ENCODE results near the gene CC2D2A. TPM values are rescaled to one million over a fixed set of nuclear protein-coding genes. Genes with fewer than 3 reads are reported as not detected.

Gene CC2D2A
- total RNA-seq, 6 donors from 2014 or later: 16.3 to 47.4 (median 25.1) TPM

DNA sequence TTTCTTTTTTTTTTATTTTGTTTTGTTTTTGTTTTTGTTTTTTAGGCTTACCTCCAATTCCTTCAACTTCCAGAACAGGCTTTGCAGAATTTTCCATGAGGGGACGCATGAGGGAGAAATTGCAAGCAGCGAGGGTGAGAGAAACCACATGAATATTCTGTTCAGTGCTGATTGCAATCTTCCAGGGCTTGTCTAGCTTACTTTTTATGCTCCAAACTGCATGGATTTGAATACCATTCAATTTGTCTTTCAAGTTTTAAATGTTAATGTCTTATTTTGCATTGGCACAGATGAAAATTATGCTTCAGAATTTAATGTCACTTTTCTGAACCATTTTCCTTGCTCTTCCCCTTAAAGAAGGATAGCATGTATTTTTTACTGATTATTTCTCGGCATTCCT is 32.7 kb downstream of the CC2D2A start:
- Histone ChIP-seq H3K36me3 (peaks cover 0 to 15% (median 0%) of the 10 kb centered on the region in 4 donors), H3K27ac (no peak overlapping the region), H3K4me3 (no peak overlapping the region), H3K4me1 (peaks cover 0 to 5% (median 0%) of the 10 kb centered on the region in 4 donors), H3K27me3 (no peaks in the 10 kb centered on the region), H3K9me3 (no peaks in the 10 kb centered on the region)
- 95 to 97% methylated on average over 3 of the region's 3 CpGs for WGBS, 2 donors
- DNase-seq (no peak), ATAC-seq (ENCODE audit: low FRiP score in 2 of 2) (no peak)
- TF ChIP-seq POLR2AphosphoS5 (IDR thresholded peaks at IDR 0.05) (no peak), EP300 (IDR thresholded peaks at IDR 0.05) (no peak), POLR2A (IDR thresholded peaks at IDR 0.05) (no peak)
- TF ChIP-seq, protein P1, sequence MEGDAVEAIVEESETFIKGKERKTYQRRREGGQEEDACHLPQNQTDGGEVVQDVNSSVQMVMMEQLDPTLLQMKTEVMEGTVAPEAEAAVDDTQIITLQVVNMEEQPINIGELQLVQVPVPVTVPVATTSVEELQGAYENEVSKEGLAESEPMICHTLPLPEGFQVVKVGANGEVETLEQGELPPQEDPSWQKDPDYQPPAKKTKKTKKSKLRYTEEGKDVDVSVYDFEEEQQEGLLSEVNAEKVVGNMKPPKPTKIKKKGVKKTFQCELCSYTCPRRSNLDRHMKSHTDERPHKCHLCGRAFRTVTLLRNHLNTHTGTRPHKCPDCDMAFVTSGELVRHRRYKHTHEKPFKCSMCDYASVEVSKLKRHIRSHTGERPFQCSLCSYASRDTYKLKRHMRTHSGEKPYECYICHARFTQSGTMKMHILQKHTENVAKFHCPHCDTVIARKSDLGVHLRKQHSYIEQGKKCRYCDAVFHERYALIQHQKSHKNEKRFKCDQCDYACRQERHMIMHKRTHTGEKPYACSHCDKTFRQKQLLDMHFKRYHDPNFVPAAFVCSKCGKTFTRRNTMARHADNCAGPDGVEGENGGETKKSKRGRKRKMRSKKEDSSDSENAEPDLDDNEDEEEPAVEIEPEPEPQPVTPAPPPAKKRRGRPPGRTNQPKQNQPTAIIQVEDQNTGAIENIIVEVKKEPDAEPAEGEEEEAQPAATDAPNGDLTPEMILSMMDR (IDR thresholded peaks at IDR 0.05): no peak

DNA sequence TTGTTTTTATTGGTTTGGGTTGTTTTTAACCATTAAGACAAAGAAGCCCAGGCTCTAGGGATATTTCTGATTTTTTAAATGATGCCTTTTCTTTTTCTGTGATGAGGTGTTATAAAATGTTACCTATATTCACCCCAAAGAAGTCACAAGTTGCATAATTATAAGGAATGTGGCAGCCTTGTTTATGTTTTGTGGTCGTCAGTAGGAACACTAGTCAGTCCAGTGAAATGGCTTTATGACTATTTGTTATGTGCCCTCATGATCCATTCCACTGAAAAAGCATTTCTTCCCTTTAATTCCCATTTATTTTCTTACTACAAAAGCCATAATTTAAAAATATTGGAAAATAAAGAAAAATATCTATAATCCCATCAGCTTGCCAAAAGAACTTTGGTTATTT is 34.4 kb downstream of the CC2D2A start:
- Histone ChIP-seq H3K36me3 (peaks cover 0 to 15% (median 0%) of the 10 kb centered on the region in 4 donors), H3K9me3 (no peaks in the 10 kb centered on the region), H3K27me3 (no peaks in the 10 kb centered on the region), H3K4me1 (peaks cover 0 to 5% (median 0%) of the 10 kb centered on the region in 4 donors), H3K27ac (no peak overlapping the region), H3K4me3 (no peak overlapping the region)
- TF ChIP-seq, protein P1 (IDR thresholded peaks at IDR 0.05): no peak
- TF ChIP-seq EP300 (IDR thresholded peaks at IDR 0.05) (no peak), POLR2AphosphoS5 (IDR thresholded peaks at IDR 0.05) (no peak), POLR2A (IDR thresholded peaks at IDR 0.05) (no peak)
- ATAC-seq (ENCODE audit: low FRiP score in 2 of 2) (no peak), DNase-seq (no peak)
- 84 to 87% methylated on average over 1 of the region's 1 CpG for WGBS, 2 donors

DNA sequence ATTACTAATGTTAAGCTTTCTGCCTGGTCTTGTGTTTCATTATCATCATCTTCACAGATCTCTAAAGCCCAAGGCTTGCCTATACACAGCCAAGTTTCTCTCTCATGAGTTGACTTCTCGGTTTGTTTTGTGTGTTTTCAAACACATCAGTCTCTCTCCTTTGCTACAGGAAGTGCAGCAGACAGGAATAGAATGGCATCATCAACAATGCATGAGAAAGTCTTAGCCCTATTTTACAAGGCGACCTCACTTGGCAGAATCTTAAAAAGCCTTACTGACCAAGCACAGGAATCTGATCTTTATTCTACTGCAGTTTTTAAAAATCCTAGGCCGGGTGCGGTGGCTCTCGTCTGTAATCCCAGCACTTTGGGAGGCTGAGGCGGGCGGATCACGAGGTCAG is 36.8 kb downstream of the CC2D2A start:
- H3K4me3 ChIP-seq: no peak overlapping the region
- H3K4me1 ChIP-seq: peaks cover 0 to 4% (median 0%) of the 10 kb centered on the region in 4 donors
- TF ChIP-seq, protein P1 (IDR thresholded peaks at IDR 0.05): no peak
- TF ChIP-seq POLR2A (IDR thresholded peaks at IDR 0.05) (no peak), POLR2AphosphoS5 (IDR thresholded peaks at IDR 0.05) (no peak), EP300 (IDR thresholded peaks at IDR 0.05) (no peak)
- no peaks in the 10 kb centered on the region for H3K9me3 ChIP-seq
- peaks cover 0 to 31% (median 8%) of the 10 kb centered on the region in 4 donors for H3K36me3 ChIP-seq
- WGBS, 2 donors: 79 to 89% methylated on average over 8 of the region's 8 CpGs
- no peak for DNase-seq
- H3K27me3 ChIP-seq: no peaks in the 10 kb centered on the region
- H3K27ac ChIP-seq: no peak overlapping the region
- no peak for ATAC-seq (ENCODE audit: low FRiP score in 2 of 2)

DNA sequence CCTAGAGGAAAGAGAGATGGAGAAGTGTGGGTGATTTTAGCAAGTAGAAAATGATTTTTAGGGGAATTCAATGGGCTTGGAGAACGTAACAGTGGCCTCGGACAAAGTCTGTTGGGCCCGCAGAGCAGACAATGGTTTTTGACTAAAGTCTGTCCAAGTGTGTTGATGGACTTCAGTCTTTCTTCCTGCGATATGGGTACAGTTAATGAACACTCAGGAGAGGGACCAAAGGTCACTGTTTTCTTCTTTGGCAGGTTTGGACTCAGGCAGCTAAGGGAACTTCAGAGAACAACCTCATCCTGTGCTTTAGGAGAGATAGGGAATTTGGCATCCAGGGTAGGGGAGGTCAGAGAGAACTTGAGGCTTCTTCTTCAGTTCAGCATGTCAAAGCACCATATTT is 38.0 kb downstream of the CC2D2A start:
- H3K4me3 ChIP-seq: no peak overlapping the region
- no peak for TF ChIP-seq POLR2AphosphoS5 (IDR thresholded peaks at IDR 0.05)
- TF ChIP-seq, protein P1 (IDR thresholded peaks at IDR 0.05): no peak
- no peak for TF ChIP-seq POLR2A (IDR thresholded peaks at IDR 0.05)
- no peak for TF ChIP-seq EP300 (IDR thresholded peaks at IDR 0.05)
- peaks cover 0 to 40% (median 8%) of the 10 kb centered on the region in 4 donors for H3K36me3 ChIP-seq
- no peaks in the 10 kb centered on the region for H3K4me1 ChIP-seq
- no peak for DNase-seq
- H3K27me3 ChIP-seq: no peaks in the 10 kb centered on the region
- H3K9me3 ChIP-seq: no peaks in the 10 kb centered on the region
- no peak for ATAC-seq (ENCODE audit: low FRiP score in 2 of 2)
- no peak overlapping the region for H3K27ac ChIP-seq
- WGBS, 2 donors: 73 to 87% methylated on average over 4 of the region's 4 CpGs

DNA sequence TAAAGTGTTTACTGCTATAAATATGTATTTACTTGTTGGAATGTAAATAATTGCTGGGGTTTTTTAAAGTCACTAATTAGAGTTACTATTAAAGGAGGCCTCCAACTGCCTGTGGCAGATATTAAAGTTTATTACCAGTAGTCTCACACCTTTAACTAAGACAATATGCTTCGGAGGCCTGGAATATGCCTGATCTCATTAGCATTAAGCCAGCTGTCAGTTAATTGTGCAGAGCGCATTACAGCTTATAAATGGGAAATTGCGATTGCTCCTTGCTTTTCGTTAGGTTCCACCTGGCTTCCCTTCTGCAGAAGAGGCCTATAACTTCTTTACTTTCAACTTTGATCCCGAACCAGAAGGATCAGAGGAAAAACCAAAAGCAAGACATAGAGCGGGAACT is 41.3 kb downstream of the CC2D2A start:
- no peak for ATAC-seq (ENCODE audit: low FRiP score in 2 of 2)
- H3K27me3 ChIP-seq: no peaks in the 10 kb centered on the region
- H3K9me3 ChIP-seq: no peaks in the 10 kb centered on the region
- no peak for DNase-seq
- 95 to 96% methylated on average over 6 of the region's 6 CpGs for WGBS, 2 donors
- H3K4me1 ChIP-seq: no peaks in the 10 kb centered on the region
- no peak for TF ChIP-seq EP300 (IDR thresholded peaks at IDR 0.05)
- peaks cover 0 to 29% (median 11%) of the 10 kb centered on the region in 4 donors for H3K36me3 ChIP-seq
- H3K27ac ChIP-seq: no peak overlapping the region
- H3K4me3 ChIP-seq: no peak overlapping the region
